ENCODE measurements around the gene PSME2. TPM values are rescaled to one million over a fixed set of nuclear protein-coding genes. Genes with fewer than 3 reads are reported as not detected.

The PSME2 gene
- total RNA-seq, 1 donor from 2014 or later: 124 TPM

DNA sequence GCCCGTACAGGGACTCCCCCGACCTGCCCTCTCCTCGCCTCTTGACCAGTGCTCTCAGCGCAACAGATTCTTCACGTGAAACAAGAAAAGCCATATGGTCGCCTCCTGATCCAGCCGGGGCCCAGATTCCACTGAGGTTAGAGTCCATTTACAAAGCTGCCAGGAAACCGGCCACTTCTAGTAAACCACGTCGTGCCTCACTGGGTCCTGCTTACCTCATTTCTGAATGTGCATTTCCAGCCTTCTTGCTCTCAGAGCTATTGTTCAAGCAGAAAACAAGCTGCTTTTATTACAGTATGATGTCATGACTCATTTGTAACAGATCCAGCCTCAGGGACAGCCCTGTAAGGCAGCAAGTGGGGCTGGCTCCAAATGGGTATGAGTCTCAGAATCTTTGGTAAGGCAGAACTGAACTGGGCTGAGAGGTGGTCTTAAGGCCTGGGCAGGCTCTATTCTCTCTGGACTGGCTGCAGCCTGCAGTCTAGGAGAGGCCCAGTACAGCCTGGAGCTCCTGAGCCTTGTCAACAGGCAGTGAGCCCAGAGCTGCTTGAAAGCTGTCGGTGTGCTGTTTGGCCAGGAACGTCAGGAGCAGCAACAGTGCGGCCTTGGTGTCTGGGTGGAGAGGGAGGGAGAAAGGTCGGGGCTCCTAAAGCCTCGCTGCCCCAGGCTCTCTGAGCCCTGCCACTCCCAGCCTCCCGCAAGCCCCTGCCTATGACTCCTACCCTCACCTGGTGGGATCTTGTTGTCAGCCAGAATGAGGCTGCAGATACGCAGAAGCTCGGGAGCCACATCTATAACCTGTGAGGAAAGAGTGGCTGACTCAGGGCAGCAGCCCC is 33.8 kb upstream of the PSME2 start:
- ATAC-seq (peak; percentile 76), DNase-seq (ENCODE audit: low spot score) (peak; percentile 84)

DNA sequence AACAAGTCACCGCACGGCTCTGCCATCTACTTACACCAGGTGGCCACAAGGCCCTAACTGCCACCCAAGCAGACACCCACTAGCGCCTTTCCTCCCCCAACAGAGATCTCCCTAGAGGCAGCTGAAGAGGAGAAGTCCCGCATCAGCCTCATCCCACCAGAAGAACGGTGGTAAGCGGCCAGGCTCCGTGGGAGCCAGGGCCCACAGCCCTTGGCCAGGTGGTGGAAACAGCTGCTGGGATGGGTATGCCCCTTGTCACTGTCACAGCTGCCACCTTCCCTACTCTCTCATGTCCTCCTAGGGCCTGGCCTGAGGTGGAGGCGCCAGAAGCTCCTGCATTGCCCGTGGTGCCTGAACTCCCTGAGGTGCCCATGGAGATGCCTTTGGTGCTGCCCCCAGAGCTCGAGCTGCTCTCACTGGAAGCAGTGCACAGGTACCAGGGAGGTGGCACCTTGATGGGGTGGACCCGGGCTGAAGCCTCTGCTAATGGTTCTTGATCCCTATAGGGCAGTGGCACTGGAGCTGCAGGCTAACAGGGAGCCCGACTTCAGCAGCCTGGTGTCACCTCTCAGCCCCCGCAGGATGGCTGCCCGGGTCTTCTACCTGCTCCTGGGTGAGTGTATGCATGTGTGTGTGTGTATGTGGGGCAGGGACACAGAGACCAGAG is 33.0 kb upstream of the PSME2 start:
- peak; percentile 3 for ATAC-seq
- no peak for DNase-seq (ENCODE audit: low spot score)

GRCh38 chr14:24178399-24179178 is 32.2 kb upstream of the PSME2 start:
- peak; percentile 65 for DNase-seq (ENCODE audit: low spot score)
- ATAC-seq: peak; percentile 59

- no peak for ATAC-seq
- no peak for DNase-seq (ENCODE audit: low spot score)
Observed at GRCh38 chr14:24177891-24178290, 31.5 kb upstream of the PSME2 start.

DNA sequence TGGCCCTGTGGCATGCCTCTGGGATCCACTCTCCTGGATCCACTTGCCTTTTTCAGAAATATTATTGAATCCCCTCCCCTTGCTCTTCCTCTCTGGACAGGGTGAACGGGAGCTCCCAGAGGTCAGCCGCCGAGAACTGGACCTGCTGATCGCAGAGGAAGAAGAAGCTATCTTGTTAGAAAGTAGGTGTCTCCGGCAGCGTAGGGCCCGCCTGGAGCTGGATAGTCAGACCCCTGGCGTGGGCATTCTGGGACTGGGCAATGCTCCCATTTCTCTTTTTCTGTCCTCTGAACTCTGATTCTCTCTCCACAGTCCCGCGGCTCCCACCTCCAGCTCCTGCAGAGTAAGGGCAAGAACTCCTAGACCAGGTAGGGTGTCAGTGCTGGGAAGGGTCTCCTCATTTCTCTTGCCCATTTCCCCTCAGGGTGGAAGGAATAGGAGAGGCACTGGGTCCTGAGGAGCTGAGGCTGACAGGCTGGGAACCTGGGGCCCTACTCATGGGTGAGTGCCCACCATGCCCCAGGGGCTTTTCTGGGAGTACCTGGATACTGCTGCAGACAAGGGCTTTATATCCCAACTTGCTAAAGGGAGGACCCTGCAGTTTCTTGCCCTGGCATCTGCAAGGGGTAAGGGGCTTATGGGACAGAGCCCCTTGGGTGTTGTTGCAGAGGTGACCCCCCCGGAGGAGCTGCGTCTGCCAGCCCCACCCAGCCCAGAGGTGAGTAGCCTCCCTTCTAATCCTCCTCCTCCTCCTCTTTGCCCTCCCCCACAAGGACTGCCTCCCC is 30.8 kb upstream of the PSME2 start:
- DNase-seq (ENCODE audit: low spot score) (no peak), ATAC-seq (no peak)

DNA sequence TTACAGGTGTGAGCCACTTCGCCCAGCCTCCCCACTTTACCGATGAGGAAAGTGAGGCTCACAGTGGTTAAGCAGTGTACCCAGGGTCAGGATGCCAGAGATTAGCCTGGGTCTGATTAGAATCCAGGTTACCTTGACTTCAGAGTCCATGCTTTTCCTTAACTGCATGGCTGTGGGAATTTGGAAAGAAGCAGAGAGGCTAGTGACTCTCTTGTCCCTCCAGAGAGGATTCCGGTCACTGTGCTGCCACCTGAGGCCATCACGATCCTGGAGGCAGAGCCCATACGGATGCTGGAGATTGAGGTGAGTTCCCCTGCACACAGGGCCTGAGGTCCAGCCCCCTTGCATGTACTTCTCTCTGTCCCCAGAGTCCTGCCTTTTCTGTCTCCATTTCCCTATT is 30.2 kb upstream of the PSME2 start:
- no peak for DNase-seq (ENCODE audit: low spot score)
- ATAC-seq: no peak

GRCh38 chr14:24172871-24173281 is 26.5 kb upstream of the PSME2 start:
- ATAC-seq (no peak), DNase-seq (ENCODE audit: low spot score) (no peak)

DNA sequence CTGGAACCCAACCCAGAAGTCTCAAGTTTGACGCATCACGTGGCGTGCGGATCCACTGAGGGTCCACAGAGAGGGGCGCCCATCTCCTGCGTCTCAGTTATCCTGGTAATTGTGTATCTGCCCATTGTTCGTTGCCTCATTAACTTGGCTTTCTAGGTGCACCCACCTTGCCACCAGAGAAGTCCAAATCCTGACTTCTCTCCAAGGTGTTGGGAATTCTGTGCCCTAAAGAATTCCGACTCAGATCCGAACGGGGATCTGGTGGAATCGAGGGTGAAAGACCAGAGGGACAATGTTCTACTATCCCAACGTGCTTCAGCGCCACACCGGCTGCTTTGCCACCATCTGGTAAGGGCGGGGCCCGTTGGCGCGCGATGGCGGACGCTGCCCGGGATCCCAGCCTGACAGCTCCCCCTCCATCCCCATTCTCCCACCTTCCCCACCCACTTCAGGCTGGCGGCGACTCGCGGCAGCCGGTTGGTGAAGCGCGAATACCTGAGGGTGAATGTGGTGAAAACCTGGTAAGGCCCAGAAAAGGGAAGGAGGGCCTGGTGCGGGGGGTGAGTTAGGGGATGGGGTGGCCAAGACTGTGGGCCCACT is 26.0 kb upstream of the PSME2 start:
- no peak for ATAC-seq
- DNase-seq (ENCODE audit: low spot score): no peak

GRCh38 chr14:24171422-24172260 is 25.2 kb upstream of the PSME2 start, which contains the start of gene REC8:
Gene REC8, plus strand, starts transcription at chr14:24172080. Its CDS starts 473 bp downstream, at chr14:24172553.
- DNase-seq (ENCODE audit: low spot score): no peak
- peak; percentile 50 for ATAC-seq

DNA sequence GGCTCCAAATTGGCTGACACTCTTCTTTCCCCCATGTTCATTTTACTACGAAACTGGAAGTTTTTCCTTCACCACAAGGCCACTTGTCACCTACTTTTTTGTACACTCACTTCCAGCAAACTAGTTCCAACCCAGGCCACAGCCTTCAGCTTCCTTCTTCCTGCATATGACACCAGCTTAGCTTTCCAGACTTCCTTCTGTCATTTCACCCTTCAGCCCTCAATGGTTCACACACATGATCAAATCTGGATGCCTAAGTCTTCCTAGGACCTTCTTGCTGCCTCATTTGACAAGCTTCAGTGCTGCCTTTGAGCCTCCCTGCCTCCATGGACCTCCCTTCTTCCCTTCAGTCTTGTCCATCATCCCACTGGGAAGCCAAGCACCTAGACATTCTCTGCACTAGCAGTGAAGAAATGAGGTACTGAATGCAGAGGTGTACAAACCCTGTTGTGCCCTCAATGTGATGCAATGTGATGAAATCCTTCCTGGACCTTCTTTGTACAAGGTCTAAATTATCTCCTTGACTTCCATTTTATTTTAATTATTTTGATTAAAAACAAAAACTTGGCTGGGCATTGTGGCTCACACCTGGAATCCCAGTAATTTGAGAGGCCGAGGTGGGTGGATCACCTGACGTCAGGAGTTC is 21.2 kb upstream of the PSME2 start:
- ATAC-seq: no peak
- DNase-seq (ENCODE audit: low spot score): no peak

DNA sequence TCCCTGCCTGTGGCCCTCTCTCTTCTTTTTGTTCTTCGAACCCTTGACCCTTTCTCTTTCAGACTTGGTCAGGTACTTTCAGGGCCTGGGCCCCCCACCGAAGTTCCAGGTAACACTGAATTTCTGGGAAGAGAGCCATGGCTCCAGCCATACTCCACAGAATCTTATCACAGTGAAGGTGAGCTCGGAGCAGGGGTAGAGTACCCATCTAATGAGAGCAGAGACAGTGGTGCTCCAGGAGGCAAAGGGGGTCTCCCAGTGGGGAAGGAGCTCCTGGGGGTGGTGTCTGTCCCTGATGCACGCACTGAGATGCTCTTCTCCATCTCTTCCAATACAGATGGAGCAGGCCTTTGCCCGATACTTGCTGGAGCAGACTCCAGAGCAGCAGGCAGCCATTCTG is 19.4 kb upstream of the PSME2 start:
- ATAC-seq (no peak), DNase-seq (ENCODE audit: low spot score) (no peak)

DNA sequence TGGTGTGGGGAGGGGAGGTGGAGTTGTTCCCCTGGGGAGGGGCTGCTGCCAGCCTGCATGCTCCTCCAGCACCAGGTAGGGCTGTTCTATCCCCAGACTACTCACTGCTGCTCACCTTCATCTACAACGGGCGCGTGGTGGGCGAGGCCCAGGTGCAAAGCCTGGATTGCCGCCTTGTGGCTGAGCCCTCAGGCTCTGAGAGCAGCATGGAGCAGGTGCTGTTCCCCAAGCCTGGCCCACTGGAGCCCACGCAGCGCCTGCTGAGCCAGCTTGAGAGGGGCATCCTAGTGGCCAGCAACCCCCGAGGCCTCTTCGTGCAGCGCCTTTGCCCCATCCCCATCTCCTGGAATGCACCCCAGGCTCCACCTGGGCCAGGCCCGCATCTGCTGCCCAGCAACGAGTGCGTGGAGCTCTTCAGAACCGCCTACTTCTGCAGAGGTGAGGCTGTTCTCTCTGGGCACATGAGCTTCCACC is 18.1 kb upstream of the PSME2 start:
- ATAC-seq (no peak), DNase-seq (ENCODE audit: low spot score) (no peak)

- ATAC-seq (no peak), DNase-seq (ENCODE audit: low spot score) (no peak)
Observed at GRCh38 chr14:24162093-24162492, 15.7 kb upstream of the PSME2 start.

GRCh38 chr14:24160850-24161804 is 14.7 kb upstream of the PSME2 start, which contains the start of gene IRF9:
Gene IRF9, plus strand, starts transcription at chr14:24161265. Its CDS starts 880 bp downstream, at chr14:24162145.
- peak; percentile 98 for DNase-seq (ENCODE audit: low spot score)
- ATAC-seq: peak; percentile 90

DNA sequence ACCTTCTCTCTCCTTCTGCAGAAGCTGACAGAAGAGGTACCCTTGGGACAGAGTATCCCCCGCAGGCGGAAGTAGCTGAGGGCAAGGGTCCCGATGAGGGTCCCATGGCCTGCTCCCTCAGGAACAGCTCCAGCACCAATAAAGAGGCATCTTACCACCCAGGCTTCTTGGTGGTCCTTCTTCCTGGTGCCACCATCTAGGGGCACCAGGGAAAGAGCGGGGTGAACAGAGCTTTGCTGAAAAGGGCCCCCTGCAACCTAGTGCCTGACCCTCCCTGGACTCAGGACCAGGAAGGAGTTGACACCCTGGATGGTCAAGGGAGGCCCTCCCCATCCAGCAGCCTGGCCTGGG is 14.1 kb upstream of the PSME2 start:
- DNase-seq (ENCODE audit: low spot score): no peak
- no peak for ATAC-seq

GRCh38 chr14:24159777-24160498 is 13.5 kb upstream of the PSME2 start:
- DNase-seq (ENCODE audit: low spot score) (no peak), ATAC-seq (no peak)

DNA sequence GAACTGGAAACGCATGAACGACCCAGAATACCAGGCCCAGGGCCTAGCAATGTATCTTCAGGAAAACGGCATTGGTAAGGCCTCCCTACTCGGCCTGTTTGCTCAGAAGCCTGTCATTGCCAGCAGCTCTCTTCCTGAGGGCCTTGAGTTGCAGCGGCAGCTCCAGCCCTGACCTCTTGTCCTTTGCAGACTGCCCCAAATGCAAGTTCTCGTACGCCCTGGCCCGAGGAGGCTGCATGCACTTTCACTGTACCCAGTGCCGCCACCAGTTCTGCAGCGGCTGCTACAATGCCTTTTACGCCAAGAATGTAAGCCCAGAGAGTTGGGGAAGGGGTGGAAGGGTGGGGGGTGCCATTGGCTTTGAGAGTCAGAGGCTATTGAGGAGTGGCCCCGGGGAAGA is 10.9 kb upstream of the PSME2 start:
- ATAC-seq (no peak), DNase-seq (ENCODE audit: low spot score) (no peak)

All from left lobe of liver (tissue), 2 donors.